Activated CD4-positive, alpha-beta T cell treated with anti-CD3 and anti-CD28 coated beads for 4 hours (primary cell): ENCODE measurements around the gene P3H2.

ENCODE experiments used
- DNase-seq, 2 donors: peaks; one replicate each; pipeline ENCODE4 v3.0.0-alpha.2; 2020

The P3H2 gene

GRCh38 chr3:190016966-190017365 is 103.7 kb downstream of the P3H2 start:
- no peak for DNase-seq

- no peak for DNase-seq
Observed at GRCh38 chr3:190014940-190015339, 105.8 kb downstream of the P3H2 start.

- no peak for DNase-seq
Observed at GRCh38 chr3:190013943-190014924, 106.5 kb downstream of the P3H2 start.

DNA sequence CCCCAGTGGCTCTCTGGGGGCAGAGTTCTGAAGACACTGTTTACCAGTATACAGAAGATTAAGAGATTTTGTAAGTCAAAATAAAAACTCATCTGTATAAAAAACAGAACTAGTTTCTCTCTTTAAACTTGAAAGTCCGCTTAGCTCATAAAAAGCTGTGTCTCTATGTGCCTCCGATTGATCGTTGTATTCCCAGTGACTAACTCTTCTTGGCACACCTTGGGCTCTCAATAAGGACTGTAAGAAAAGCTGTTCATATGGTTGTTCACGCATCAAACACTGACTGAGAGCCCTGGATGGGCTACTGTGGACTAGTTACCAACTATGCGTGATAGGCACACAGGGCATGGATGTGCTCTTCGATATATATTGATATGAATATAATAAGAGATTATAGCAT is 107.9 kb downstream of the P3H2 start:
- DNase-seq: no peak

DNA sequence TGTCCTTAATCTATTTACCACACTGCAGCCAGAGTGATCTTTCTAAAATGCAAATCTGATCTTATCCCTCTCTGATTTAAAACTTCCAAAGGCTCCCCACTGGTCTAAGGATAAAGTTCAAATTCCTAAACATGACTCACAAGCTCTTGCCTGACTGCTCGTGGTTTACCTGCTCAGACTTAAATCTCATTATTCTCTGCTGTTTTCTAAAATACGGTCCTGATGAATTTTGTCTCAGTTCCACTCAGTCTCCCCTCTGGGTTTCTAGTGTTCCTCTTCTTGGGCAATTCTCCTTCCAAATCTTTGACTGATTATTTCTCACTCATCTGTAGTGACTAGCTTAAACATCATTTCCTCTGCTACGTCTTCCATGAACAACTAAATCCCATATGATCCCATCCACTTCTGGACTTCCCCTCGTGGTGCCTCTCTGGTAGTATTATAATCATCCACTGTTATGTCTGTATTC is 108.3 kb downstream of the P3H2 start:
- no peak for DNase-seq

DNA sequence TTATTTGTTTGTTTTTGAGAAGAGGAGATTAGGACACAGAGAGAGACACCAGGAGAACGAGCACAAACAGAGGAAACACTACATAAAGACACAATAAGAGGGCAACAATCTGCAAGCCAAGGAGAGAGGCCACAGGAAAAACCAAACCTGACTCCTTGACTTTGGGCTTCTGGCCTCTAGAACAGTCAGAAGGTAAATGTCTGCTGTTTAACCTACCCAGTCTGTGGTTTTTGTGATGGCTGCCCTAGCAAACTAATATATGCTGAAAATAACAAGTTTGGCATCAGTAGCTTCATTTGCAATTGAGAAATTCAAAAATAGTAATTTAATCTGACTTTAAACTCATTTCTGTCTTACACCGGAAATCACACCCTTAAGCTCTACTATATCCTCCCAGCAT is 110.2 kb downstream of the P3H2 start:
- DNase-seq: no peak

DNA sequence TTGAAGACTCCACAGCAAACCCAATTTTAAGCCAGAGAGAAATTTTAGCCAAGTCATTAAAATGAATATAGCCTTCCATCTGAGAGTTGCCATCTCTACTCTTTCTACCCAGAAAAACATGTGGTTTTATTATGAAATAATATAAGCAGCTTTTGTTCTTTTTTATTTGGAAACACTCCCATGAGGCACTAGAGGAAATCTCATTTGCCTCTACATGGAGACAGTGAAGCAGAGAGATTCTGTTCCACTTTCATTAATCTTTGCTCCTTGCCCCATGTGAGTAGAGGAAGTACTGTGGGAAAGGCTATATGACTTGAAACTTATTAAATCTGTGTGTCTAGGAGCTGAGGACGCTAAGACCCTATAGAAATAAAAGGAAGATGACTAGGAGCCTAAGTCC is 111.1 kb downstream of the P3H2 start:
- DNase-seq: no peak

GRCh38 chr3:190008432-190008831 is 112.3 kb downstream of the P3H2 start:
- no peak for DNase-seq

- DNase-seq: no peak
Observed at GRCh38 chr3:190005343-190006113, 115.2 kb downstream of the P3H2 start.

- no peak for DNase-seq
Observed at GRCh38 chr3:190004656-190005055, 116.0 kb downstream of the P3H2 start.

DNA sequence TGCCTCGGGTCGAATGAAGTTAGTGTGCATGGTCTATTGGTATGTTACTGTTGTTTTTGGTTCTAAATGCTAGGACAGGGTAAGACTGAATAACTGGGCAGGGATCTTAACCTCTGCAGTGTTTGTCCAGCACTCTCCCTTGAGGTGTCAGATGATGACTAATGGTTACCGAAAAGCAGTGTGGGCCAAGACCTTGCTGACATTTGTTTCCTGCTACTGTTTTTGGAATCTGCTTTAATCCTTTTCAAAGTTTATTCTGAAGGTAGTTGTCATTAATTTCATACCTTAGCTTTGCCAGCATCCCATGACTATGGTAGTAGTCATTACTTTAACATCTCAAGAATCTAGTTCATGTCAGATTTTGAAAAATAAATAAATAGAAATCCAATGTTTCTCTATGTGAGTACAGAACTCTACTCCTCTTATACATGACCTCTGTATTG is 117.0 kb downstream of the P3H2 start:
- DNase-seq: no peak

GRCh38 chr3:190003068-190003467 is 117.6 kb downstream of the P3H2 start:
- no peak for DNase-seq

DNA sequence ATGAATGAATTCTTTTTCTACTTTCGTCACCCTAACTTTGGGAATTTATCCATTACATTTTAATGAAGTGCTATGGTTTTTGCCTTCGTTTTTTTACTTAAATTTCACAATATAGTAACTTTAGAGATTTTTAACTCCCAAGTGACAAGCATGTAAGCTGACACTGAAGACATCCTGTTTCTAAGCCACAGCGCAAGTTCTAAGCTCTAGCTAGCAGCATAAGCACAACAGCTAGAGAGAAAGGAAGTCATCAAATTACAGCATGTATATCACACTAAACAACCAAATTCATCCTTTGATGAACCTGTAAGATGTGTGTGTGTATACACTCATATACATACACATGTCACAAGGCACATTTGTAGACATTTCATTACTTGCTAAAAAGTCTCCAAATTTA is 119.3 kb downstream of the P3H2 start:
- no peak for DNase-seq

DNA sequence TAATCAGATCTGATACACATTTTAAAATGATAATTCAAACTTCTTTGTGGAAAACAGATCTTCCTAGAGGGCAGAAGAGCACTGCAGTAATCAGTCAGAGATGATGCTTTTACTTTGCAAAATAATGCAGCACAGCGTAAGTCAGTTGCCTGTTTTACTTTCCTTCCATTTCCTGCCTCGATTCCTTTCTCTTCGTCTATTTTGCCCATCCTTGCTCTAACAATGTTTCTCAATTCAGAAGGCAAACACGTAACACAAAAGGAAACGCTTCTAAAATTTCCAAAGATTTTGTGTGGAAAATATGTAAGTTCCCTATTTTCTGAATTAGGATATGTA is 119.9 kb downstream of the P3H2 start:
- no peak for DNase-seq

DNA sequence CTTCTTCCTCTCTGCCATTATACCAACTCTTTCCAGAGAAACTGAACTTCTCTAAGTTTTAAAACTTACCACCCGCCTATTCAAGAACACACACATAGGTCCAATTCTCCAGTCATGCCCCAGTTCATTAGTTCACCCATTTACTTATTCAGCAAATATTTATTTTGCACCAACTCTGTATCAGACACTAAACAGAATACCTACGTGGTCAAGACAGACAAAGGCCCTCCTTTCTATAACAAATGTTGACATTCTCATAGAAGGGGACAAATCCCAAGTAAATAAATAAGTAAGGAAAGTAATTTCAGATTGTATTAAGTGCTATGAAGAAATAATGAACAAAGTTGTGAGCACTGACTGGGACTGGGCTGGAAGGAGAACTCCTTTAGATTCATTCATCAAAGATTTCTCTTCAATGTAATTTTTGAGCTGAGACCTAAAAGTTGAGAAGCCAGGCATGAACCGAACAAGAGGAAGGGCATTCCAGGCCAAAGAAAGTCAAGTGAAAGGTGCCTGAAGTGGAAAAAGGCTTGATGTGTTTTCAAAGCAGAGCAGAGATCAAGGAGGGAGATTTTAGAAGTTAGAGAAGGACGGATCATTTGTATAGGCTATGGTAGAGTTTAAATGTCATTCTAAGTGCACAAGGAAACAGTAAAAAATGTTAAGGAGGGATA is 120.4 kb downstream of the P3H2 start:
- DNase-seq: no peak

GRCh38 chr3:189999718-190000117 is 121.0 kb downstream of the P3H2 start:
- DNase-seq: no peak

GRCh38 chr3:189995129-189995528 is 125.6 kb downstream of the P3H2 start:
- no peak for DNase-seq

DNA sequence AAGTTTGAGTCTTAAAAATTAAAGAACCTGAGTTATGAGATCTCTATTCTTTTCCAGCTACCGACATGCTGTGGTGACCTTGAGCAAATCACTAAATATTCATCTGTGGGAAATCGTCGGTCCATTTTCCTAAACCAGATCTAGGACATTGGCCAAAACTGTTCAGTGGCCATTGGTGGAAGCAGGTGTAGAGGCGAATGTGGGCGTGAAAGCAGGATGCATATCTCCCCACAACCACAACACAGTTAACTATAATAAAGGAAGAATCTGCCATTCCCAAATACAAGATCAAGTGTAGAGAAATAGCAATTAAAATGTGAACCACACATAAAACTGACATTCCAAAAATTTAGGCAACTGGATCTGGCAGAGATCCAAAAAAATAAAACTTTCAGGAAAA is 129.9 kb downstream of the P3H2 start:
- no peak for DNase-seq

DNA sequence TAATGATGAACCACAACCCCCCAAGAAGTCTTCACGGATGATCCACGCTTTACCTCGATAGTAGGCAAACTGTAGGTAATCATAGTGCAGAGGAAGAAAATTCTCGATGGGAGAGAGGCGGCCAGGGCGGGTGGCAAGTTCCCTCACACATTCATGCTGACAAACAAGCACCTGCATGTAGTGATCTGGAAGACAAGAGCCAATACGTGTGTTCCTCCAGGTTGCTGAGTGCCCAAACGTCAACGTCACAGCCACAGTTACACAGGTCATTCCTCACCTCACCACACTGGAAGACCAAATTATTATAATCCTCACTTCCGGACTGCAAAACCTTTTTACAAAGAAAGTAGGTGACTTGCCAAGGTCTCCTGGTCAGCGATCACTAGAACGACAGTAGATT is 131.8 kb downstream of the P3H2 start:
- no peak for DNase-seq

DNA sequence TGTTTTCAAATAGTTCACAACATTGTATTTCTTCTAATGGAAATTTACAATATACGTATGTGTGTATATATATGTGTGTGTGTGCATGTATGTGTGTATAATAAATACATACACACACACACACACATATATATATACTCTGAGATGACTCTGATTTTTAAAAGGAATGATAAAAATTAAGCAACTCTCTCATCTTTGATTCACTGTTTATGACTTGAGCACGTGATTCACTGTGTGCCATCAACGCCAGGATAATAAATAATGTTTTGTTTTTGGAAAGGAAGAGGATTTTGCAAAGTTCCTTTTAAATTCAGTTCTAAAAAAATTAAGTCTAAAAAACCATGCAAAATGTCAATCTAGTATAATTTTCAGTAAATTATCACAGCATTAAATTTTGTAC is 132.4 kb downstream of the P3H2 start:
- DNase-seq: no peak

GRCh38 chr3:189985948-189986347 is 134.7 kb downstream of the P3H2 start:
- no peak for DNase-seq

DNA sequence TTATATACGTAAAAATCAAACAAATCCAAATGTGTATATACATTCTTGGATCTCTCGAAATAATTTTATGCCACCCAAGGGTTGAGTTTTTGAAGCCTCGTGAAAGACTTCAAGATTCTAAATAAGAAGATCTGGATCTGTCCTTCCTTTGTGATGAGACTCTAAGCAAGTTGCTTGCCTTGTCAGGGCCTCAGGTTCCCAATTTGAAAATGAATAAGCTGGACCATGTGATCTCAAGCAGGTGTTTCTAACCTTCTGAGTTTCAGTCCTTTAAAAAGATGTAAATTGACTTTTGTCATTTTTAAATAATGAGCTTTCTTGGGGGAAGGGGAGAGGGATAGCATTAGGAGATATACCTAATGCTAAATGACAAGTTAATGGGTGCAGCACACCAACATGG is 137.1 kb downstream of the P3H2 start:
- no peak for DNase-seq

DNA sequence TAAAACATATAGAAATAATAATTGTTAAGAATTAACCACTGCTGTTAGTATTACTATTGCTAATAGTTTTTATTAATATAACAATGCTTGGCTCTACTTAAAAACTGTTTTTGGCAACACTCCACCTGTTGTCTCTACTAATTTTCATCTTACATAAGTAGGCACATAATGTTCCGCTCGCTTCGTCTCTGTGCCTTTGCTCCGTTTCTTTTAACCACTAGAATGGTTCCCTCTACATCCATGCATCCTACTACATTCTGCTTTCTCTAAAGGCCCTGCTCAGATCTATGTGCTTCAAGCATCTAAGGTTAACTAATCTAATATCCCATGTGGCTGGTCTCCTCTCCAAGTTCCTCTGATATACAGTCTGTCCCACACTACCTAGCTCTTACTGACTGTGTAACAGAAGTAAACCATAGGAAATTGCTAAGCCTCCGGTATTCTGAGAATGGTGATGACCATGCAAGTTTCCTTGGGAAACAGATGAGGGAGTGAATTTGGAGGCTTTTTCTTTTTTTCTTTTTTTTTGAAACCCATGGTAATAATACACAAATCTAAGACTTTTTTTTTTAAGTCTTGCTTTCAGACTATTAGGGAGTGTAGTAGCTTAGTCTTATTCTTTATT is 138.3 kb downstream of the P3H2 start:
- DNase-seq: no peak
